Peyer's patch (tissue), 4 donors: ENCODE results near the gene ZNF106.

Source experiments
- POLR2A ChIP-seq, 2 donors: fragments of 450-650 bp; IDR thresholded peaks; one replicate each; pipeline ENCODE4 v1.5.1; 2017; ENCODE audit warnings: antibody characterized with exemption in 2 of 2, mild to moderate bottlenecking in 2 of 2, moderate library complexity in 2 of 2
- TF ChIP-seq, protein P1 (sequence below), 6 experiments: fragments of 450-650 bp in 4 of 6; fragments of 200-600 bp in 2 of 6; sonication (generic) in 1 of 6; IDR thresholded peaks; one replicate each; pipeline ENCODE4 v1.5.1; 2017 to 2019; ENCODE audit warnings: antibody characterized with exemption in 6 of 6, mild to moderate bottlenecking in 3 of 6, moderate library complexity in 1 of 6

DNA sequence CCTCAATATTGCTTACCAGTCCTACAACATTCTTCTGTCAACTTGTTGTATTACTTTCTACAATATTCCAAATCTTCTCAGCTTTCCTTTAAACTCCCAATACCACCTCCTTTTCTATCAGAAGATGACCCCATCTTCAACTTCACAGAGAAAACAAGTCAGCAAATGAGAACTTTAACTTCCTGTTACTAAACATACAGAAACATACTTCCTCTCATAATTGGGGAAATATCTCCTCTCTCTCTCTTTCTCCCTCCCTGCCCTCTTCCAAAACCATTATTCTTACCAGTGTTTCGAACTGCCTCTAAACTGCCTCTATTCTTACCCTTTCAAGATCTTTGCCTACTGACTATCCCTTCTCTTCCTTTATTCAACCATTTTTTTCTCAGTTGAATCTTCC lies 2.7 kb upstream of the ZNF106 start:
- TF ChIP-seq, protein P1, sequence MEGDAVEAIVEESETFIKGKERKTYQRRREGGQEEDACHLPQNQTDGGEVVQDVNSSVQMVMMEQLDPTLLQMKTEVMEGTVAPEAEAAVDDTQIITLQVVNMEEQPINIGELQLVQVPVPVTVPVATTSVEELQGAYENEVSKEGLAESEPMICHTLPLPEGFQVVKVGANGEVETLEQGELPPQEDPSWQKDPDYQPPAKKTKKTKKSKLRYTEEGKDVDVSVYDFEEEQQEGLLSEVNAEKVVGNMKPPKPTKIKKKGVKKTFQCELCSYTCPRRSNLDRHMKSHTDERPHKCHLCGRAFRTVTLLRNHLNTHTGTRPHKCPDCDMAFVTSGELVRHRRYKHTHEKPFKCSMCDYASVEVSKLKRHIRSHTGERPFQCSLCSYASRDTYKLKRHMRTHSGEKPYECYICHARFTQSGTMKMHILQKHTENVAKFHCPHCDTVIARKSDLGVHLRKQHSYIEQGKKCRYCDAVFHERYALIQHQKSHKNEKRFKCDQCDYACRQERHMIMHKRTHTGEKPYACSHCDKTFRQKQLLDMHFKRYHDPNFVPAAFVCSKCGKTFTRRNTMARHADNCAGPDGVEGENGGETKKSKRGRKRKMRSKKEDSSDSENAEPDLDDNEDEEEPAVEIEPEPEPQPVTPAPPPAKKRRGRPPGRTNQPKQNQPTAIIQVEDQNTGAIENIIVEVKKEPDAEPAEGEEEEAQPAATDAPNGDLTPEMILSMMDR (IDR thresholded peaks at IDR 0.05) = no peak
- TF ChIP-seq POLR2A (IDR thresholded peaks at IDR 0.05) = no peak
